ENCODE measurements around the gene KLF12.
A peak's percentile ranks its signal among the peaks of the same experiment; 100 is the strongest.

KLF12 gene

GRCh38 chr13:74098077-74098476 is 36.1 kb downstream of the KLF12 start:
- Mint-ChIP-seq H3K4me1 (peaks cover 55% of the 10 kb centered on the region), H3K9me3 (no peaks in the 10 kb centered on the region), H3K27ac (no peak overlapping the region), H3K36me3 (no peaks in the 10 kb centered on the region), H3K4me3 (no peak overlapping the region)
- ATAC-seq, result no peak
- no peak for DNase-seq (ENCODE audit: low spot score in 2 of 2)

DNA sequence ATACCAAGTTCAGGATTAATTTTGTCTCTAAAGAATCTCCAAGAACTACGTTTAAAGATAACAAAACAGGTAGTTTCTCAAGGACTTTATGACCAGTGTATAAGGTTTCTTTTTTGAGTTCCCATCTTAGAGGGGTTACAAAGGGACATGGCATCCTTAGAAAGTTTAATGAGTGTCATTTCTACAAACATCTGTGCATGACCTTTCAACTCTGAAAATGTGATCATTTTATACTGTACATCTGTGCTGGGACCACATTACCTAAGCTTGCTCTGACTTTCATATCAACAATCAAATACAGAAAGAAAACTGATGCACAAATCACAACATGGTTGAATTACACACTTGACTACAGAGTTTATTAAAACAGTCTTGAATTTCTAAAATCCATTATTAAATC is 37.1 kb downstream of the KLF12 start:
- Mint-ChIP-seq H3K27ac (no peak overlapping the region), H3K36me3 (peaks cover 8% of the 10 kb centered on the region), H3K9me3 (no peaks in the 10 kb centered on the region), H3K4me3 (no peak overlapping the region), H3K4me1 (peaks cover 57% of the 10 kb centered on the region)
- no peak for ATAC-seq
- DNase-seq (ENCODE audit: low spot score in 2 of 2), result no peak

DNA sequence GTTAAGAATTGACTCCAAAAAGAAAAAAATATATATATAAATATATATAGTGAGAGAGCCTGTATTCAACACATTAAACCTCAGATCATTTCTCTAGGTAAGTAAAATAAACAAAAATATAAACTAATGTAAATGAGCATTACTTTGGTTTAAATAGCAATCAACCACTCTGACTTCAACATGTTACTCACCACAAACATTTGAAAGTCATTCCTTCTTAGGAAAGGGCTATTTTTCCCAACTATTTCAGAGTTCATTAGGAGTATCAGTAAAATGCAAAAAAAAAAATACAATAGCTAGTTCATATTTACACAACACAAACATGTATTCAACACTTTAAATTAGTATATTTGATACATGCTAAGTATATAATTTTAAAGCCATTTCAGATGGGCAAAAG is 40.5 kb downstream of the KLF12 start:
- no peaks in the 10 kb centered on the region for H3K9me3 Mint-ChIP-seq
- no peak overlapping the region for H3K4me3 Mint-ChIP-seq
- ATAC-seq (no peak), DNase-seq (ENCODE audit: low spot score in 2 of 2) (no peak)
- peaks cover 60% of the 10 kb centered on the region for H3K4me1 Mint-ChIP-seq
- peaks cover 14% of the 10 kb centered on the region for H3K36me3 Mint-ChIP-seq
- no peak overlapping the region for H3K27ac Mint-ChIP-seq

- Mint-ChIP-seq H3K4me3 (peak overlapping the region; percentile 70), H3K9me3 (no peaks in the 10 kb centered on the region), H3K36me3 (peaks cover 14% of the 10 kb centered on the region), H3K27ac (peak overlapping the region; percentile 94), H3K4me1 (peaks cover 70% of the 10 kb centered on the region)
- ATAC-seq (no peak), DNase-seq (ENCODE audit: low spot score in 2 of 2) (no peak)
Measured at GRCh38 chr13:74092711-74093110, 41.5 kb downstream of the KLF12 start.

GRCh38 chr13:74090869-74091605 is 43.2 kb downstream of the KLF12 start:
- ATAC-seq, result peak; percentile 95
- Mint-ChIP-seq H3K4me3 (peak overlapping the region; percentile 70), H3K27ac (peak overlapping the region; percentile 94), H3K9me3 (no peaks in the 10 kb centered on the region), H3K36me3 (peaks cover 14% of the 10 kb centered on the region), H3K4me1 (peaks cover 69% of the 10 kb centered on the region)
- DNase-seq (ENCODE audit: low spot score in 2 of 2), result no peak

GRCh38 chr13:74090397-74090796 is 43.8 kb downstream of the KLF12 start:
- DNase-seq (ENCODE audit: low spot score in 2 of 2), result no peak
- Mint-ChIP-seq H3K9me3 (no peaks in the 10 kb centered on the region), H3K4me1 (peaks cover 64% of the 10 kb centered on the region), H3K27ac (peak overlapping the region; percentile 94), H3K4me3 (peak overlapping the region; percentile 70), H3K36me3 (peaks cover 14% of the 10 kb centered on the region)
- peak; percentile 54 for ATAC-seq

GRCh38 chr13:74087357-74087756 is 46.8 kb downstream of the KLF12 start:
- Mint-ChIP-seq H3K27ac (no peak overlapping the region), H3K4me1 (peaks cover 81% of the 10 kb centered on the region), H3K36me3 (peaks cover 8% of the 10 kb centered on the region), H3K4me3 (no peak overlapping the region), H3K9me3 (no peaks in the 10 kb centered on the region)
- DNase-seq (ENCODE audit: low spot score in 2 of 2) (no peak), ATAC-seq (no peak)
